Body of pancreas (tissue), 4 donors: ENCODE data around the gene SMIM3.

ENCODE experiments used
- POLR2A ChIP-seq, 3 donors: fragments of 450-650 bp; IDR thresholded peaks; one replicate each; pipeline ENCODE4 v1.6.1; 2016; ENCODE audit warnings: antibody characterized with exemption in 3 of 3, mild to moderate bottlenecking in 2 of 3
- TF ChIP-seq, protein P1 (sequence below), 7 experiments: fragments of 450-650 bp in 4 of 7; fragments of 200-600 bp in 3 of 7; sonication (generic) in 3 of 7; IDR thresholded peaks; one replicate each; pipeline ENCODE4 v1.5.1; 2016 to 2019; ENCODE audit warnings: antibody characterized with exemption in 7 of 7

DNA sequence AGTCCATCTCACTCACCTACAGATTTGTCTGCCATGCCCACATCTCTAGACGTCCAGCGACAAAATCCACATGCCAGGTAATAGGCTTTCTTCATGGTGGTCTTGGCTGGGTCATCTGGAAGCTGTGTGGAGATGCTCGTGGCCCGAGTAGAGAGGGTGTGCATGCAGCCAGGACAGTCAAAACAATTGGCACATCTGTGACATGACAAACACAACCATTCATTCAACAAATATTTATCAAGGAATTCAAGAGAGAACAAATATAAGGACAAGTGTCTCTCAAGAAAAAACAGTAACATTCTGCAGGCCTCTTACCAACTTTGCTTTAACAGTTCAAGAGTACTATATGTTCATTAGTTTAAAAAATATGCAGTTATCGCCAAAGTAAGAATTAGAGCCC lies 25.1 kb upstream of the SMIM3 start:
- TF ChIP-seq, protein P1, sequence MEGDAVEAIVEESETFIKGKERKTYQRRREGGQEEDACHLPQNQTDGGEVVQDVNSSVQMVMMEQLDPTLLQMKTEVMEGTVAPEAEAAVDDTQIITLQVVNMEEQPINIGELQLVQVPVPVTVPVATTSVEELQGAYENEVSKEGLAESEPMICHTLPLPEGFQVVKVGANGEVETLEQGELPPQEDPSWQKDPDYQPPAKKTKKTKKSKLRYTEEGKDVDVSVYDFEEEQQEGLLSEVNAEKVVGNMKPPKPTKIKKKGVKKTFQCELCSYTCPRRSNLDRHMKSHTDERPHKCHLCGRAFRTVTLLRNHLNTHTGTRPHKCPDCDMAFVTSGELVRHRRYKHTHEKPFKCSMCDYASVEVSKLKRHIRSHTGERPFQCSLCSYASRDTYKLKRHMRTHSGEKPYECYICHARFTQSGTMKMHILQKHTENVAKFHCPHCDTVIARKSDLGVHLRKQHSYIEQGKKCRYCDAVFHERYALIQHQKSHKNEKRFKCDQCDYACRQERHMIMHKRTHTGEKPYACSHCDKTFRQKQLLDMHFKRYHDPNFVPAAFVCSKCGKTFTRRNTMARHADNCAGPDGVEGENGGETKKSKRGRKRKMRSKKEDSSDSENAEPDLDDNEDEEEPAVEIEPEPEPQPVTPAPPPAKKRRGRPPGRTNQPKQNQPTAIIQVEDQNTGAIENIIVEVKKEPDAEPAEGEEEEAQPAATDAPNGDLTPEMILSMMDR (IDR thresholded peaks at IDR 0.05), result no peak
- no peak for TF ChIP-seq POLR2A (IDR thresholded peaks at IDR 0.05)
